Liver (tissue), 3 donors: Measurements from ENCODE around the gene PRSS38.

Experiments used
- CTCF ChIP-seq: fragments of 150-350 bp; IDR thresholded peaks from 2 replicates; pipeline ENCODE4 v1.5.1; 2017; ENCODE audit warnings: improper control_type of control experiment, low read depth, low read length; ENCODE audit not compliant: missing input control
- FOXA1 ChIP-seq: IDR thresholded peaks from 2 replicates; pipeline ENCODE4 v1.6.1; 2016; ENCODE audit warnings: antibody characterized with exemption
- FOXA2 ChIP-seq: IDR thresholded peaks from 2 replicates; pipeline ENCODE4 v1.6.1; 2016; ENCODE audit warnings: antibody characterized with exemption
- GABPA ChIP-seq, 2 donors: IDR thresholded peaks in 1 of 2; conservative IDR thresholded peaks in 1 of 2; 2 replicates each; pipeline ENCODE4 v1.6.1; 2016; ENCODE audit warnings: antibody characterized with exemption in 2 of 2, mild to moderate bottlenecking in 1 of 2, moderate library complexity in 1 of 2
- HNF4A ChIP-seq, 2 donors: conservative IDR thresholded peaks; 2 replicates each; pipeline ENCODE4 v1.6.1; 2016; ENCODE audit warnings: antibody characterized with exemption in 2 of 2, mild to moderate bottlenecking in 2 of 2
- JUND ChIP-seq, 2 donors: IDR thresholded peaks; 2 replicates each; pipeline ENCODE4 v1.6.1; 2016; ENCODE audit warnings: antibody characterized with exemption in 2 of 2
- MAX ChIP-seq: IDR thresholded peaks from 2 replicates; pipeline ENCODE4 v1.6.1; 2016; ENCODE audit warnings: antibody characterized with exemption
- NR2F2 ChIP-seq: IDR thresholded peaks from 2 replicates; pipeline ENCODE4 v1.6.1; 2016; ENCODE audit warnings: antibody characterized with exemption
- REST ChIP-seq: IDR thresholded peaks from 2 replicates; pipeline ENCODE4 v1.6.1; 2016; ENCODE audit warnings: antibody characterized with exemption, mild to moderate bottlenecking
- RXRA ChIP-seq, 2 donors: IDR thresholded peaks; 2 replicates each; pipeline ENCODE4 v1.6.1; 2017 to 2018; ENCODE audit warnings: antibody characterized with exemption in 2 of 2, mild to moderate bottlenecking in 1 of 2
- SP1 ChIP-seq: IDR thresholded peaks from 2 replicates; pipeline ENCODE4 v1.6.1; 2018; ENCODE audit warnings: antibody characterized with exemption, mild to moderate bottlenecking
- TAF1 ChIP-seq: conservative IDR thresholded peaks from 2 replicates; pipeline ENCODE4 v1.6.1; 2016; ENCODE audit warnings: antibody characterized with exemption, mild to moderate bottlenecking
- YY1 ChIP-seq: IDR thresholded peaks from 2 replicates; pipeline ENCODE4 v1.6.1; 2016; ENCODE audit warnings: antibody characterized with exemption, mild to moderate bottlenecking
- donor health status: healthy.
- donor health status: healthy.

- TF ChIP-seq CTCF: no peak
- TF ChIP-seq RXRA (IDR thresholded peaks at IDR 0.05): no peak
- TF ChIP-seq NR2F2: no peak
- TF ChIP-seq REST: no peak
- no peak for TF ChIP-seq GABPA (IDR thresholded peaks at IDR 0.05 in 1 of 2, conservative IDR thresholded peaks at IDR 0.05 in 1 of 2)
- TF ChIP-seq SP1: no peak
- TF ChIP-seq HNF4A (conservative IDR thresholded peaks at IDR 0.05): no peak
- TF ChIP-seq JUND (IDR thresholded peaks at IDR 0.05): no peak
- TF ChIP-seq MAX: no peak
- no peak for TF ChIP-seq FOXA2
- TF ChIP-seq TAF1: no peak
- no peak for TF ChIP-seq YY1
- no peak for TF ChIP-seq FOXA1
Measured at GRCh38 chr1:227813962-227814361, 1.5 kb upstream of the PRSS38 start.
